Coronary artery (tissue), 2 donors: Measurements from ENCODE around the gene SLC39A7.
"Not testable (repeated sequence)": the region's sequence is repeated elsewhere in the genome, so short reads cannot be mapped to it uniquely, and the experiment has no call there.

Source experiments
- DNase-seq: peaks from one replicate; pipeline ENCODE4 v3.0.0-alpha.2; 2017; ENCODE audit warnings: low spot score
- H3K27ac ChIP-seq, 2 donors: fragments of 200-600 bp; sonication (generic); one replicate each; pipeline ENCODE4 v1.5.1; 2016 to 2019
- H3K4me3 ChIP-seq: fragments of 200-600 bp; sonication (generic); 2 replicates; pipeline ENCODE4 v1.5.1; 2016; ENCODE audit warnings: mild to moderate bottlenecking, moderate library complexity
- CTCF ChIP-seq: fragments of 200-600 bp; sonication (generic); IDR thresholded peaks from one replicate; pipeline ENCODE4 v1.5.1; 2019; ENCODE audit warnings: antibody characterized with exemption

Gene SLC39A7

GRCh38 chr6:33217246-33217645 is 16.6 kb downstream of the SLC39A7 start:
- H3K4me3 ChIP-seq: no peak overlapping the region
- DNase-seq: no peak
- no peak overlapping the region for H3K27ac ChIP-seq
- no peak for TF ChIP-seq CTCF

GRCh38 chr6:33217681-33218080 is 17.0 kb downstream of the SLC39A7 start:
- Histone ChIP-seq H3K27ac (no peak overlapping the region), H3K4me3 (no peak overlapping the region)
- no peak for TF ChIP-seq CTCF
- no peak for DNase-seq

GRCh38 chr6:33226503-33227120 is 25.9 kb downstream of the SLC39A7 start:
- not testable (repeated sequence) for H3K27ac ChIP-seq, H3K4me3 ChIP-seq, DNase-seq

DNA sequence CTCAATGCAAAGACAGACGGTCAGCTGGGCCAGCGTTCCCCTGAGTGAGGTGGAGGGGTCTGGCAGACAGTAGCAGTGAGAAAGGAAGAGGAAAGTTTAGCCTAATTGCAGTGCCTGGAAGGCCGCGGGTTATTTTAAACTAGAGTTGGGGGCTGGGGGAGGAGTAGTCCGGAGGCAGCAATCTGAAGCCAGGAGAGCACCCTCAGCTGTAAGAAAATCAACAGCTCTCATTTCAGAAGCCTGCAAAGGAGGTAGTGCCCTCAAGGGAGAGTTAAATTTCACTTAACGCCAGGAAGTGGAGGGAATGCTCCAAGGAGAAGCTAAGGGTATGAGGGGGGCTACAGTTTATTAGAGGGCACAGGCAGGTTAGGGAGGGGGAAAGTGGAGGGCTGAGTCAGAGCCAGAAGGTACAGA is 34.6 kb downstream of the SLC39A7 start:
- no peak for DNase-seq
- H3K27ac ChIP-seq: no peak overlapping the region
- TF ChIP-seq CTCF: no peak
- H3K4me3 ChIP-seq: no peak overlapping the region

DNA sequence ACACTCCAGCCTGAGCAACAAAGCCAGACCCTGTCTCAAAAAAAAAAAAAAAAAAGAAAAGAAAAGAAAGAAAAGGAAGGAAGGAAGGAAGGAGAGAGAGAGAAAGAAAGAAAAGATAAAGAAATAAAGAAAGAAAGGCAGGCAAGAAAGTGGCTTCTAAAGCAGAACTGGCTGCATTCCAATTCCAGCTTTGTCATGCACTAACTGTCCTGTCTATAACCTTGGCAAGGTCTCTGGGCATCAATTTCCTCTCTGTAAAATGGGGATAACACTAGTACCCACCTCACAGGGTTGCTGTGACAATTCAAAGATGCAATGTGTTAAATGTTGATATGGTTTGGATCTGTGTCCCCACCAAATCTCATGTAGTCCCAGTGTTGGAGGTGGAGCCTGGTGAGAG is 35.7 kb downstream of the SLC39A7 start:
- DNase-seq: no peak
- Histone ChIP-seq H3K4me3 (no peak overlapping the region), H3K27ac (no peak overlapping the region)
- no peak for TF ChIP-seq CTCF

GRCh38 chr6:33236852-33237251 is 36.2 kb downstream of the SLC39A7 start:
- TF ChIP-seq CTCF: no peak
- H3K27ac ChIP-seq: no peak overlapping the region
- no peak for DNase-seq
- H3K4me3 ChIP-seq: no peak overlapping the region

GRCh38 chr6:33237741-33238140 is 37.1 kb downstream of the SLC39A7 start:
- no peak for TF ChIP-seq CTCF
- Histone ChIP-seq H3K4me3 (no peak overlapping the region), H3K27ac (no peak overlapping the region)
- DNase-seq: peak; percentile 1

DNA sequence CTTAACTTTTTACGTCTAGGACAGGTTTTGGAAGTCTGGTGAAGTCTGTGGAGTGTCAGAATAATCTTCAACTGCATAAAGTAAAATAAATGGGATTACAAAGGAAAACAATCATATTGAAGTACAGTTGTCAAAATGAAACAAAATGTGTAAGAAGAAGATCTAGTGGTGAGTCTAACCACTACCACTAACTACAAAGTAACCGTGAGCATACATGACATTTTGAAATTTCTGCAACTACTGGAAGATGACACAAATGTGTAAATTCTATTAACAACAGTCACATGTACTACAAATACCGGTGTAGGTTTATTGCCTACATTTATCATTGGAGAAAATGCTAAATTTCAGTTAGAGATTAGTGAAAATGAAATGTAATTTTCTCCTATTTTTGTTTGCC is 41.3 kb downstream of the SLC39A7 start:
- DNase-seq: no peak
- H3K27ac ChIP-seq: no peak overlapping the region
- no peak overlapping the region for H3K4me3 ChIP-seq
- no peak for TF ChIP-seq CTCF
